Loucy (cell line): Measurements from ENCODE around the gene RUNX1.

Experiments
- H2AFZ ChIP-seq: fragments of 200-600 bp; sonication (generic); 2 replicates; pipeline ENCODE4 v1.6.0; 2016; ENCODE audit warnings: antibody characterized with exemption, mild to moderate bottlenecking, low read length, moderate library complexity
- H3F3A ChIP-seq: fragments of 200-600 bp; 2 replicates; pipeline ENCODE4 v1.6.0; 2016; ENCODE audit warnings: antibody characterized with exemption, low read depth, mild to moderate bottlenecking
- H3K27me3 ChIP-seq: fragments of 200-600 bp; sonication (generic); 2 replicates; pipeline ENCODE4 v1.6.1; 2014; ENCODE audit warnings: low read length, mild to moderate bottlenecking; ENCODE audit not compliant: insufficient read depth, poor library complexity, severe bottlenecking
- H3K36me3 ChIP-seq: fragments of 200-600 bp; sonication (generic); 2 replicates; pipeline ENCODE4 v1.6.1; 2016; ENCODE audit warnings: low read length; ENCODE audit not compliant: insufficient read depth
- H3K4me1 ChIP-seq: fragments of 200-600 bp; sonication (generic); 2 replicates; pipeline ENCODE4 v1.5.1; 2014; ENCODE audit warnings: low read length, mild to moderate bottlenecking; ENCODE audit not compliant: insufficient read depth, poor library complexity, severe bottlenecking
- H3K4me2 ChIP-seq: fragments of 200-600 bp; sonication (generic); 2 replicates; pipeline ENCODE4 v1.6.0; 2014; ENCODE audit warnings: antibody characterized with exemption, low read length, low read depth, mild to moderate bottlenecking; ENCODE audit not compliant: poor library complexity, severe bottlenecking
- H3K4me3 ChIP-seq: fragments of 200-600 bp; sonication (generic); 2 replicates; pipeline ENCODE4 v1.5.1; 2014; ENCODE audit warnings: low read length, mild to moderate bottlenecking, mixed read lengths; ENCODE audit not compliant: poor library complexity, severe bottlenecking
- H3K79me2 ChIP-seq: fragments of 200-600 bp; sonication (generic); 2 replicates; pipeline ENCODE4 v1.6.1; 2014; ENCODE audit warnings: low read length; ENCODE audit not compliant: insufficient read depth
- H3K9ac ChIP-seq: fragments of 200-600 bp; sonication (generic); 2 replicates; pipeline ENCODE4 v1.6.0; 2014; ENCODE audit warnings: mild to moderate bottlenecking, low read depth, low read length, moderate library complexity; ENCODE audit not compliant: poor library complexity, severe bottlenecking
- H3K9me2 ChIP-seq: fragments of 200-600 bp; sonication (generic); replicated peaks from 2 replicates; pipeline ENCODE4 v1.6.1; 2016; ENCODE audit warnings: low read depth, low read length, mixed read lengths
- H3K9me3 ChIP-seq: fragments of 200-600 bp; sonication (generic); 2 replicates; pipeline ENCODE4 v1.6.1; 2014; ENCODE audit warnings: mild to moderate bottlenecking, antibody characterized with exemption, low read length, low read depth; ENCODE audit not compliant: insufficient read depth
- H4K20me1 ChIP-seq: fragments of 200-600 bp; sonication (generic); 2 replicates; pipeline ENCODE4 v1.6.0; 2014; ENCODE audit warnings: antibody characterized with exemption, low read length, mild to moderate bottlenecking; ENCODE audit not compliant: insufficient read depth, poor library complexity, severe bottlenecking
- EZH2phosphoT487 ChIP-seq: fragments of 200-600 bp; IDR thresholded peaks from 2 replicates; pipeline ENCODE4 v1.6.1; 2018; ENCODE audit warnings: antibody characterized with exemption, mild to moderate bottlenecking, moderate library complexity, borderline replicate concordance
- TF ChIP-seq, protein P1 (sequence below): fragments of 200-600 bp; sonication (generic); conservative IDR thresholded peaks from 2 replicates; pipeline ENCODE4 v1.5.1; 2014; ENCODE audit warnings: mild to moderate bottlenecking, antibody characterized with exemption, low read length

Gene RUNX1

DNA sequence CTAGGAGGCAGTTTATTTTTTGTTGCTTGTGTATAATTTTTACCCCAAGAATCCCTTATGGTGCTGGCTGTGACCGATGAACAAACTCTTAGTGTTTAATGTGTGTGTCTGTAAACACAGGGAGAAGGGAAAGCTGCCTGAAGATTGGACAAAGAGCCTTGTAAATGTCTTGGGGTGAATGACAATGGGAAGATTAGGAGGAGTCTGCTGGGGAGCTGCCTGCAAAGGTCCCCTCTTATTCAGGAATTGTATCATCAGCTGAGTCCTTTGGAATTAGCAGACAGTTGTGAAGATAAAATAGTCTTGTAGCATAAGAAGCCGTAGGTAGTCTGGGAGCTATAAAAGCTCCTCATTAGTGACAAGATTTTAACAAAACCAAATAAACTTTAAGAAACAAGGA lies 88.4 kb downstream of the RUNX1 start:
- no peak overlapping the region for H3K4me2 ChIP-seq
- H3K4me3 ChIP-seq, result no peak overlapping the region
- no peaks in the 10 kb centered on the region for H3K9me2 ChIP-seq
- no peak overlapping the region for H3K9ac ChIP-seq
- peaks cover 85% of the 10 kb centered on the region for H4K20me1 ChIP-seq
- peaks cover 10% of the 10 kb centered on the region; the same call in 1 of the 2 replicates for H3F3A ChIP-seq
- peaks cover 36% of the 10 kb centered on the region for H3K4me1 ChIP-seq
- TF ChIP-seq EZH2phosphoT487, result no peak
- TF ChIP-seq, protein P1, sequence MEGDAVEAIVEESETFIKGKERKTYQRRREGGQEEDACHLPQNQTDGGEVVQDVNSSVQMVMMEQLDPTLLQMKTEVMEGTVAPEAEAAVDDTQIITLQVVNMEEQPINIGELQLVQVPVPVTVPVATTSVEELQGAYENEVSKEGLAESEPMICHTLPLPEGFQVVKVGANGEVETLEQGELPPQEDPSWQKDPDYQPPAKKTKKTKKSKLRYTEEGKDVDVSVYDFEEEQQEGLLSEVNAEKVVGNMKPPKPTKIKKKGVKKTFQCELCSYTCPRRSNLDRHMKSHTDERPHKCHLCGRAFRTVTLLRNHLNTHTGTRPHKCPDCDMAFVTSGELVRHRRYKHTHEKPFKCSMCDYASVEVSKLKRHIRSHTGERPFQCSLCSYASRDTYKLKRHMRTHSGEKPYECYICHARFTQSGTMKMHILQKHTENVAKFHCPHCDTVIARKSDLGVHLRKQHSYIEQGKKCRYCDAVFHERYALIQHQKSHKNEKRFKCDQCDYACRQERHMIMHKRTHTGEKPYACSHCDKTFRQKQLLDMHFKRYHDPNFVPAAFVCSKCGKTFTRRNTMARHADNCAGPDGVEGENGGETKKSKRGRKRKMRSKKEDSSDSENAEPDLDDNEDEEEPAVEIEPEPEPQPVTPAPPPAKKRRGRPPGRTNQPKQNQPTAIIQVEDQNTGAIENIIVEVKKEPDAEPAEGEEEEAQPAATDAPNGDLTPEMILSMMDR, result no peak
- no peaks in the 10 kb centered on the region for H3K9me3 ChIP-seq
- peaks cover 55% of the 10 kb centered on the region for H3K36me3 ChIP-seq
- H2AFZ ChIP-seq, result no peak overlapping the region
- H3K27me3 ChIP-seq, result no peaks in the 10 kb centered on the region
- peaks cover 92% of the 10 kb centered on the region for H3K79me2 ChIP-seq

DNA sequence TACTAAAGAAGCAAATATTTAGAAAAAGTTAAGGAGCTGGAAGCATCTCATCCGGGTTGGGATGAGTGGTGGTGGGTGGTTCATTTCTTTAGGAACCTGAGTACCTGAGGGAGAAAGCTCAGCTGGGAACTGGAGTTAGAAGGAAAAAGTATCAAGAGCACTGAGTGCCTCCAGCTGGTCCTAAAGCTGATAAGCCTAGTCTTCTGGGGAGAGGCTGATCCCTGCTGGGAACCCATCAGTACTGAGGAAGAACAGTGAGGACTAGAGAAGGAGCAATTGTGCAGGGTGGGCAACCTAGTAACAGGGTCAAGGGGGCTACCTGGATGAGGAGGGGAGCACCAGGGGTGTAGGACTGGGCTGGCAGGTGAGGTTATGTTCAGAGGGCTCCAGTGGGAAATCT lies 89.5 kb downstream of the RUNX1 start:
- Histone ChIP-seq H3K79me2 (peaks cover 92% of the 10 kb centered on the region), H3F3A (peaks cover 10% of the 10 kb centered on the region; the same call in 1 of the 2 replicates), H3K36me3 (peaks cover 53% of the 10 kb centered on the region), H3K27me3 (no peaks in the 10 kb centered on the region), H3K9ac (no peak overlapping the region), H3K9me2 (no peaks in the 10 kb centered on the region), H3K4me2 (no peak overlapping the region), H2AFZ (no peak overlapping the region), H4K20me1 (peaks cover 87% of the 10 kb centered on the region), H3K9me3 (no peaks in the 10 kb centered on the region), H3K4me1 (peaks cover 47% of the 10 kb centered on the region), H3K4me3 (no peak overlapping the region)
- no peak for TF ChIP-seq EZH2phosphoT487
- TF ChIP-seq, protein P1, result no peak

DNA sequence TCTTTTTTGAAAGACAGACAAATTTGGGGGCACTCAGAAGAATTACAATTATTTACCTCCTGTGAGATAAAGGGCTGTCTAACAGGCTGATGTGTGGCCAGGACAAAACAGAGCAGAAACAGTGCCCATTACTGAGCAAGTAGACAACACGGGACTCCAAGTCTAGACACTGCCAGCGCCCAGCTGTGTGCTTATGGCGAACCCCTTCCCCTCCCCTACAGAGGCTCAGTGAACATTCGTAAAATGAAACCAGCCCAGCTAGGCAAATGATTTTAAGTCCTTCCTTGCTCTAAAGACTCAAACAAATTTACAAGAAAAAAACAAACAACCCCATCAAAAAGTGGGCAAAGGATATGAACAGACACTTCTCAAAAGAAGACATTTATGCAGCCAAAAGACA lies 91.1 kb downstream of the RUNX1 start:
- H3K4me1 ChIP-seq, result peaks cover 61% of the 10 kb centered on the region
- H3K4me2 ChIP-seq, result peak overlapping the region; percentile 73
- H3K9ac ChIP-seq, result peak overlapping the region; percentile 39
- TF ChIP-seq EZH2phosphoT487, result no peak
- TF ChIP-seq, protein P1, result no peak
- H3K9me3 ChIP-seq, result no peaks in the 10 kb centered on the region
- no peak overlapping the region for H2AFZ ChIP-seq
- peak overlapping the region; percentile 53 for H3K4me3 ChIP-seq
- peaks cover 93% of the 10 kb centered on the region for H3K79me2 ChIP-seq
- peaks cover 13% of the 10 kb centered on the region; the same call in 1 of the 2 replicates for H3F3A ChIP-seq
- no peaks in the 10 kb centered on the region for H3K9me2 ChIP-seq
- peaks cover 40% of the 10 kb centered on the region for H3K36me3 ChIP-seq
- no peaks in the 10 kb centered on the region for H3K27me3 ChIP-seq
- H4K20me1 ChIP-seq, result peaks cover 88% of the 10 kb centered on the region
